ENCODE data around the gene GLIS2.
"Not testable (repeated sequence)": the region's sequence is repeated elsewhere in the genome, so short reads cannot be mapped to it uniquely, and the experiment has no call there.

The GLIS2 gene

GRCh38 chr16:4321286-4322120 is 5.6 kb downstream of the GLIS2 start:
- DNase-seq: no peak

GRCh38 chr16:4322121-4323052 is 6.5 kb downstream of the GLIS2 start:
- DNase-seq: no peak

DNA sequence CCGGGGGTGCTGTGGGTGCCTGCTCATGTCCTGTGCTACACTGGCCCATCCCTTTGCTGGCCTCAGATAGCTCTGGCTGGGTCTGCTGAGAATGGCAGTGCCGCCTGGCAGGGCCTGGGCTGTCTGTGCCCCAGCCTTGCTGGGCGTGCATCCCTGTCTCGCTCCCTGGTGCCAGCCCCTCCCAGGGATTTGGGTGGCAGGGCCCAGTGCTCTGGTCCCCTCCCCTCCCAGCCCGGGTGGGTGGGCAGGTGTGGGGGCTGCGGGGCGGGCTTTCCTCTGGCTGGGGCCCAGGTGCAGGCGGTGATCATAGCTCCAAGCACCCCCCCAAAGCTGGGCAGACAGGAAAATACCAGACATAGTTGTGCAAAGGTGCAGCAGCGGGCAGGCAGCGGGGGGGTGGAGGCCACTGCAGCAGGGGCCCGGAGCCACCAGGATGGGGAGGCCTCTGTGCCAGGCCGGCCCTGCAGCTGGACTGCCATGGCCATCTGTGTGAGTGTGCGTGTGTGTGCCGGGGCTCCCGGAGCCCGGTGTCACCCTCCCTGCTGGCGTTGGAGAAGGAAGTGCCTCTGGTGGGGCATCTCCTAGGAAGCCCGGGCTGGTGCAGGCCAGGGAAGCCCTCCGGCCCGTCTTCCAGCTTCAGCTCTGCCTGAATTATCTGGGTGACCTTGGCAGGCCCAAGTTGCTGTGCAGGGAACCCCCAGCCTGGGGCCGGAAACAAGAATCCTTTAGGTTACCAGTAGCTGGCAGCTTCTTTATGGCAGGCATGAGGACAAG is 7.4 kb downstream of the GLIS2 start:
- DNase-seq: no peak

- no peak for DNase-seq
Measured at GRCh38 chr16:4323845-4324488, 8.1 kb downstream of the GLIS2 start.

GRCh38 chr16:4324492-4325252 is 8.8 kb downstream of the GLIS2 start:
- DNase-seq: no peak

DNA sequence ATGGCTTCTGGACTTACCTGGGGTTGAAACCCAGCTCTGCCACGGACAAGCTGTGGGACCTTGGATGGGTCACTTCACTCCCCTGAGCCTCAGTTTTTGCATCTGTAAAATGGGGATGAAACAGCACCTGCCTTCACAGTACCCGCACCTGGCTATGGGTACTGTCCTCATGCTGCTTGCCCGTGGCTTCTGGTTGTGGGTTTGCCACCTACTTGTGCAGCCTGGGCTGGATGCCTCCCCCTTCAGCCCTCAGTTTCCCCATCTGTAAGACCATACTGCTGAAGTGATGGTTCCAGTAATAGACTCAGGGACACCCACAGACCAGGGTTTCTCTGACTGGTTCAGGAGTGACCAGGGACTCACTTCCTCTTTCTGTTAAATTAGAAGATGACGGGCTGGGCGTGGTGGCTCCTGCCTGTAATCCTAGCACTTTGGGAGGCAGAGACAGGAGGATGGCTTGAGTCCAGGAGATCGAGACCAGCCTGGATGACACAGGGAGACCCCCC is 9.4 kb downstream of the GLIS2 start:
- no peak for DNase-seq

DNA sequence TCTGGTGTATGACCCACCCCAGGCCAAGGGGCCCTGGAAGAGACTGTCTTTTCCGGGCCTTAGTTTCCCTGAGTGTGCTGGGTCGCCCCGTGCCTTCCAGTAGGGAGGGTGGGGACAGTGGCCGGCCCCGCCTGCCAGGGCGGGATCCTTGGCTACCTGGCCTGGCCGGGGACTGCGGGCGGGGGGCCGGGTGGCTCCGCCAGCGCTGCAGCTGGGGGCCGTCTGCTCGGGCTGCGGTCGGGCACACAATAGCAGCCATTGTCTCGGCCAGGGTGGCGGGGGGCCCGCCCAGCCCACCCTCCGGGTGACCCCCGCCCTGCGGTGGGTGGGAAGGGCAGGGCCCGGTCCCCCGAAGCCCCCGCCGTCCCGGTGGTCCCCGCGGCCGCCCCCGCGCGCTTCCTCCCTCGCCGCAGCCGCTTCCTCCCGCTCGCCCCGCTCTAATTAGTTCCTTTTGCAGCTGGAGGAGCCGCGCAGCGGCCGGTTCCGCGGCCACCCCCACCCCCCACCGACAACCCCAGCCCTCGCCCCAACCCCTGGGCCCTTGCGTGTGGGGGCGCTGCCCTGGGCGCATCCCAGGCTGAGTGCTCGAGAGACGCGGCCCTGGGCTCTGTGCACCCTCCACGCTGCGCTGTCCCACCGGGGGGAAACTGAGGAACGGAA is 11.6 kb downstream of the GLIS2 start:
- peak; percentile 19 for DNase-seq

GRCh38 chr16:4328046-4328781 is 12.3 kb downstream of the GLIS2 start:
- DNase-seq: peak; percentile 66

DNA sequence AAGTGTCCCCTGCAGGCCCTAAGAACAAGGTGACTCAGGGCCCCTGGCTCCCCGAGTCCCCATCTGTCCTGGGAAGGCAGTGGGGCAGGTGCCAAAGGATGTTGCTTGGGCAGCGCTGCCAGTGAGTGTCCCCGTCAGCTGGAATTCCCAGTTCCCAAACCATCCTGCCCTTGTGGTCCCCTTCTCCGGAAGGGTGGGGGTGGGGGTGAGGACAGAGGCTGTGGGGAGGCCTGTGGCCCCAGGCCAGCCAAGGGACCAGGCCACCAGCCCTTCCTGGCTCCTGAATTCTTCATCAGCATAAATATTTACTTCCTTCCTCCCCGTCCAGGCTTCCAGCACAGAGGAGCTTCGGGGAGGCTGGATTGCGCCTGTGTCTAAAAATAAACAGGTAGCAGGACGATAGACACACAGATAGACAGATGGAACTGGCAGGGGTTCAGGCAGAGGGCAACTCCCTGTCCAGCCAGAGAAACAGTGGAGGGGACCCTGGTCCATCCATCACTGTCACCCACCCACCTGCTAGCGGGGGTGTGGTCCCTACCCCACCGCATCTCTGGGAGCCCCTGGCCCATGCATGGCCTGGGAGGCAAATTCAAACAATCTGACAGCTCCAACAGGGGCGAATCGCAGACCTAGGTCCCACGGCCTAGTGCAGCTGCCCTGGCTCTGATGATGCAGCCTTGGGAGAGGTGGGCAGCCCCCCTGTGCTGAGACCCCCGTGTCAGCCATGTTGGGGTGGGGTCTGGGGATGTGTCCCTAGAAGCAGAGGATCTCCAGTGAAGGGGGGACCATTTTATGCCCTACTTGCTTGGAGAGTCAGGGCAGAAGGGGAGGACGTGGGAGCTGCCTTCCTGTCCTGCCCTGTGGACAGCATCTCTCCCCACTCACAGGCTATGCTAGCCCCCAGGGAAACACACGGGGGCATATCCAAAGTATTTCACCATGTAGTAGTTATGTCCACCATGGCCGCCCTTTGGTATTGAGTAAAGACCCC is 13.2 kb downstream of the GLIS2 start:
- DNase-seq: no peak

- DNase-seq: peak; percentile 79
Measured at GRCh38 chr16:4330277-4330874, 14.5 kb downstream of the GLIS2 start.

DNA sequence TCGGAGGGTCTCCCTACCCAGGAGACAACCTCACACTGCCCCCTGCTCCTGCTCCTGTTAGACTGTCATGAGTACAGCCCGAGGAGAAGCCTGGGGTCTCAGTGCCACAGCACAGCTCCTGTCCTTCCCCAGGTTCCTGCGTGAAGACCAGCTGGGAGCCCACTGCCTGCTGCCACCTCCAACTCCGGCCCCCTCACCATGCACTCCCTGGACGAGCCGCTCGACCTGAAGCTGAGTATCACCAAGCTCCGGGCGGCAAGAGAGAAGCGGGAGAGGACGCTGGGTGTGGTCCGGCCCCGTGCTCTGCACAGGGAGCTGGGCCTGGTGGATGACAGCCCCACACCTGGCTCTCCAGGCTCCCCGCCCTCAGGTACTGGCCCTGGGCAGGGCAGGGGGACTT is 16.2 kb downstream of the GLIS2 start:
- DNase-seq: no peak

- no peak for DNase-seq
Measured at GRCh38 chr16:4332623-4333307, 16.9 kb downstream of the GLIS2 start.

DNA sequence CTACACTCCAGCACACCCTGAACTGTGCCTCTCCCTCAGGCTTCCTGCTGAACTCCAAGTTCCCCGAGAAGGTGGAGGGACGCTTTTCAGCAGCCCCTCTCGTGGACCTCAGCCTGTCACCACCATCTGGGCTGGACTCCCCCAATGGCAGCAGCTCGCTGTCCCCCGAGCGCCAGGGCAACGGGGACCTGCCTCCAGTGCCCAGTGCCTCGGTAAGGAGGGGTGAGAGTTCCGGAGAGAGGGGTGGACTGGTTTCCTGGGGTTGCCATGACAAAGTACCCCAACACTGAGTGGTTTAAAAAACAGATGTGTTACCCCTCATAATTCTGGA is 17.4 kb downstream of the GLIS2 start:
- no peak for DNase-seq

GRCh38 chr16:4333714-4334113 is 17.8 kb downstream of the GLIS2 start:
- not testable (repeated sequence) for DNase-seq

DNA sequence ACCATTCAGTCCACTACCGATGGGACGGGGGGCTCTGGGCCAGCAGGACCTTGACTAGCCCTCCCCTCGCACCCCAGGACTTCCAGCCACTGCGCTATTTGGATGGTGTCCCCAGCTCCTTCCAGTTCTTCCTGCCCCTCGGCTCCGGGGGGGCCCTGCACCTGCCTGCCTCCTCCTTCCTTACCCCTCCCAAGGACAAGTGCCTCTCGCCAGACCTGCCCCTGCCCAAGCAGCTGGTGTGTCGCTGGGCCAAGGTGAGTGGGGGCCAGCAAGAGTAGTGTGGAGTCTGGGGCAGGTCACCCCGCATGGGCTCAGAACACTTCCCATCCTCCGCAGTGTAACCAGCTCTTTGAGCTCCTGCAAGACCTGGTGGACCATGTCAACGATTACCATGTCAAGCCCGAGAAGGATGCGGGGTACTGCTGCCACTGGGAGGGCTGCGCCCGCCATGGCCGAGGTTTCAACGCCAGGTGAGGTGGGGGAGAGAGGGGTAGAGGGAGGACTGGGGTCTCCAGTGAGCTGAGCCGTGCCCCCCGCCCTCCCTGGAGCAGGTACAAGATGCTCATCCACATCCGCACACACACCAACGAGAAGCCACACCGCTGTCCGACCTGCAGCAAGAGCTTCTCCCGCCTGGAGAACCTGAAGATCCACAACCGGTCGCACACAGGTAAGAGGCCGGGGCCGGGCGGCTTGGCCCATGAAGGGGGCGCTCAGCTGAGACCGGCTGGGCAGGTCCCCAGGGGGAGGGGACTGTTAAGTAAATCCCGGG is 19.0 kb downstream of the GLIS2 start:
- no peak for DNase-seq

DNA sequence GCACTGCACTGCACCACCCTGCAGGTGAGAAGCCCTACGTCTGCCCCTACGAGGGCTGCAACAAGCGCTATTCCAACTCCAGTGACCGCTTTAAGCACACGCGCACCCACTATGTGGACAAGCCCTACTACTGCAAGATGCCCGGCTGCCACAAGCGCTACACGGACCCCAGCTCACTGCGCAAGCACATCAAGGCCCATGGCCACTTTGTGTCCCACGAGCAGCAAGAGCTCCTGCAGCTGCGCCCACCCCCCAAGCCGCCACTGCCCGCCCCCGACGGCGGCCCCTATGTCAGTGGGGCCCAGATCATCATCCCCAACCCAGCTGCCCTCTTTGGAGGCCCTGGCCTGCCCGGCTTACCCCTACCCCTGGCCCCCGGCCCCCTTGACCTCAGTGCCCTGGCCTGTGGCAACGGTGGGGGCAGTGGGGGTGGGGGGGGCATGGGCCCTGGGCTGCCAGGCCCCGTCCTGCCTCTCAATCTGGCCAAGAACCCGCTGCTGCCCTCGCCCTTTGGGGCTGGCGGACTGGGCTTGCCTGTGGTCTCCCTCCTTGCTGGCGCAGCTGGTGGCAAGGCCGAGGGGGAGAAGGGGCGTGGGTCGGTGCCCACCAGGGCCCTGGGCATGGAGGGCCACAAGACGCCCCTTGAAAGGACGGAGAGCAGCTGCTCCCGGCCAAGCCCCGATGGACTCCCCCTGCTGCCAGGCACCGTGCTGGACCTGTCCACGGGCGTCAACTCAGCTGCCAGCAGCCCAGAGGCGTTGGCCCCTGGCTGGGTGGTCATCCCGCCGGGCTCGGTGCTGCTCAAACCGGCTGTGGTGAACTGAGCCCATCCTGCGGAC is 21.1 kb downstream of the GLIS2 start:
- no peak for DNase-seq
